Activated naive CD4-positive, alpha-beta T cell treated with Interleukin-2 at 50 U/mL for 16 hours (primary cell): Measurements from ENCODE around the gene THEM4.
"Not testable (repeated sequence)": the region's sequence is repeated elsewhere in the genome, so short reads cannot be mapped to it uniquely, and the experiment has no call there.

Source experiments
- DNase-seq: peaks from one replicate; pipeline ENCODE4 v3.0.0-alpha.2; 2020

THEM4 gene

GRCh38 chr1:151892190-151892589, 17.1 kb downstream of the THEM4 start:
- no peak for DNase-seq

- no peak for DNase-seq
These were observed 17.8 kb downstream of the THEM4 start for GRCh38 chr1:151891512-151891911.

GRCh38 chr1:151888972-151889570, 20.2 kb downstream of the THEM4 start:
- DNase-seq, result no peak

- no peak for DNase-seq
These were observed 22.3 kb downstream of the THEM4 start for GRCh38 chr1:151887028-151887427.

- DNase-seq, result no peak
These were observed 23.8 kb downstream of the THEM4 start for GRCh38 chr1:151885479-151885878.

GRCh38 chr1:151884879-151885278, 24.4 kb downstream of the THEM4 start:
- not testable (repeated sequence) for DNase-seq

- not testable (repeated sequence) for DNase-seq
These were observed 24.9 kb downstream of the THEM4 start for GRCh38 chr1:151884445-151884844.

- DNase-seq, result not testable (repeated sequence)
These were observed 25.4 kb downstream of the THEM4 start for GRCh38 chr1:151883898-151884297.

GRCh38 chr1:151882918-151883317, 26.4 kb downstream of the THEM4 start:
- DNase-seq, result not testable (repeated sequence)

- DNase-seq, result no peak
These were observed 26.8 kb downstream of the THEM4 start for GRCh38 chr1:151882466-151882865.

GRCh38 chr1:151881479-151881878, 27.8 kb downstream of the THEM4 start:
- DNase-seq, result no peak

- DNase-seq, result no peak
These were observed 33.8 kb downstream of the THEM4 start for GRCh38 chr1:151875419-151876097.

GRCh38 chr1:151872776-151873175, 36.5 kb downstream of the THEM4 start:
- DNase-seq, result not testable (repeated sequence)

GRCh38 chr1:151871284-151872030, 37.9 kb downstream of the THEM4 start:
- DNase-seq, result no peak

- no peak for DNase-seq
These were observed 40.8 kb downstream of the THEM4 start for GRCh38 chr1:151868486-151868885.

GRCh38 chr1:151867765-151868411, 41.4 kb downstream of the THEM4 start:
- no peak for DNase-seq

GRCh38 chr1:151867321-151867720, 42.0 kb downstream of the THEM4 start:
- DNase-seq, result no peak

GRCh38 chr1:151864411-151864810, 44.9 kb downstream of the THEM4 start:
- no peak for DNase-seq

GRCh38 chr1:151862604-151863003, 46.7 kb downstream of the THEM4 start:
- DNase-seq, result no peak

- DNase-seq, result no peak
These were observed 48.7 kb downstream of the THEM4 start for GRCh38 chr1:151860504-151861187.

GRCh38 chr1:151859891-151860293, 49.4 kb downstream of the THEM4 start:
- no peak for DNase-seq

- no peak for DNase-seq
These were observed 50.2 kb downstream of the THEM4 start for GRCh38 chr1:151858886-151859665.
